SKM-1 (cell line): ENCODE results near the gene TMEM19.

Experiments used
- DNase-seq: peaks from one replicate; lab custom pipeline; 2025; ENCODE audit not compliant: unreplicated experiment; lab: John Stamatoyannopoulos, UW

Gene TMEM19

DNA sequence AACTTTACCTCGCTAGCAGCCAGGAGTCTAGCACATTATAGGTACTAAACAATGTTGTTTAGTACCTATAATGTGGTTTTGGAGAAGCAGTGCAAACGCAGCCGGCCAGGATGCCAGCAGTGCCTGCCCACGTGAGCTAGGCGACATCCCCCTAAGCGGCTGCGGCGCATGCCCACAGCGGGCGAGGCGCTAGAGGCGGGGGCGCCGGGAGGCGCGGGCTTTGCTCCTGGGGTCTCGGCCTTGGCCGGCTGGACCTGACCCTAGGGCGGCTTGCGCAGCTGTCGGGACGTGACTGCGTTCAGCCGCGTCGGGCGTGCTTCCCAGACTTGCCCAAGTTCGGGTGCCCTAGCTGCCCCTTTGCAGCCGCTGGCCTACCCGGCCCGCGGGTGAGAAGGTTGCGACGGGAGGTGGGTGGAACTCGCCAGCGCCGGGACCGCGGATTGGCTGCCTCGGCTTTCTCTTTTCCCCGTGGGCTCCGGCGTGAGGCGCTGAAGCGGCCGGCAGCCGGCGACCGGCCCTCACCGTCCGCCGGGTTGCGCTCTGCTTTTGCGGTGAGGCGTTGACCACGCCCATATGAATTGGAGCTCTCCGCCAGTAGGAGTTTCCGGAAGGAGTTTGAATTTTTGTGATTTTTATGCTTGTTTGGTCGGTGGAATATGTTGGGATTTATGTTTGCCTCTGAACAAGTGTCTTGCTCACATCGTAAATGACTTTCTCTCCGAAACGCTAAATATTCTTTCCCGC, at the start of gene TMEM19:
Gene TMEM19, plus strand, starts transcription at position 169 of the 744 bp plus-strand sequence. CDS start 599 bp downstream, outside the sequence.
- peak; percentile 32 for DNase-seq

DNA sequence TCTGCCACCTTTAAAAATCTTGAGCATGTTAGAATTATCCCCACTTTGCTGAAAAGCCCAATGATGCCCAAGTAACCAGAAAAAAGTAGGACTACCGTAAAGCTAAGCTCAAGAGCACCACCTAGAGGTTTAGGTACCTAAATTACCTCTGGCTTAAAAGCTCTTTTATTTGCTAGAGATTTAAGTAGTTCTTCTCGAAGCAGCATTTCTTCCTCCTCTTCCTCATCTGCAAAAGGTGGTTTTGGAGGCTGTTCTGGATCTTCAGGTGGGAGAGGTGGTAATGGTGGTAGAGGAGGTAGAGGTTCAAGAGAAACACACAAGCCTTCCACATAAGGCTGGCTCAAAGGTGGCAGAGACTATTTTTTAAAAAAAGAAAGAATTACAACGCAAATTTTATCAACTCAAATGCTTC, 49.2 kb upstream of the TMEM19 start:
- DNase-seq: peak; percentile 12

GRCh38 chr12:71638499-71638898, 47.4 kb upstream of the TMEM19 start:
- DNase-seq: no peak

- DNase-seq: no peak
Observed at GRCh38 chr12:71639341-71639760, 46.5 kb upstream of the TMEM19 start.

GRCh38 chr12:71640316-71640715, 45.6 kb upstream of the TMEM19 start:
- no peak for DNase-seq

DNA sequence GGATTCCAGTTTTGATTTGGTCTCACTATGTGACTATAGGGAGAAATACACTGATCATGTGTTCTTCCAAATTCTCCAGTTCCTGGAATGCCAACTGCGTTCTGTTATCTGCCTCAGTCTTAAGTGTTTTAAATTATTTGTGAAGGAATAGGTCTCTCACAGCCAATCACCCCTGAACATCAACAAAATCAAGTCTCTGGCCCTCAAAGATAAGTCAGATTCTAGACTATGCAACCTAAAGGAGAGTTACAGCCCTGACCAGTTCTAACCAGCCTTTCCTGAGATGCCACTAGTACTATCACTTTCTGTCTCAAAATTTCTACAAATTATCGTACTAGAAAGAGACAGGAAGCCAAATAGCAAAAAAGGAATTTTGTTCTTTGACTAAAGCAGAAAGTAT, 44.5 kb upstream of the TMEM19 start:
- DNase-seq: no peak

GRCh38 chr12:71642264-71642663, 43.6 kb upstream of the TMEM19 start:
- no peak for DNase-seq

DNA sequence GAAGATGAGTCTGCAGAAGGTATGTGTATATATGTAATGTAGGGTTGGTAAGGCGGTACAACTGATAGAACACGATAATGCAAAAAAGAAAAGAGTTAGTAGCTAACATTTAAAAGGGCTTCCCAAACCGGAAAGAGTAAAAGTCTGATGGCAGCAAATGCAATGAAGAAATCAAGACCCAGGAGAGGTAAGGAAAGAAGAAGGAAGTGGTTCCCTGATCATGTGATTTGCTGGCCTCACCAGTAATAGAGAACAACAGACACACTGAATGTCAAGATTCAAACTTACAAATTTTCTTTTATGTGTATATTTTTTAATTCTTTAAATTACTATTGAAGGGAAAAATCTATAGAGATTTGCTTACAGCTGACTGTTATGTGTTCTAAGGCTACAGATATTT, 40.6 kb upstream of the TMEM19 start:
- DNase-seq: peak; percentile 2

GRCh38 chr12:71646512-71646911, 39.4 kb upstream of the TMEM19 start:
- DNase-seq: no peak

GRCh38 chr12:71648537-71648936, 37.3 kb upstream of the TMEM19 start:
- DNase-seq: no peak

DNA sequence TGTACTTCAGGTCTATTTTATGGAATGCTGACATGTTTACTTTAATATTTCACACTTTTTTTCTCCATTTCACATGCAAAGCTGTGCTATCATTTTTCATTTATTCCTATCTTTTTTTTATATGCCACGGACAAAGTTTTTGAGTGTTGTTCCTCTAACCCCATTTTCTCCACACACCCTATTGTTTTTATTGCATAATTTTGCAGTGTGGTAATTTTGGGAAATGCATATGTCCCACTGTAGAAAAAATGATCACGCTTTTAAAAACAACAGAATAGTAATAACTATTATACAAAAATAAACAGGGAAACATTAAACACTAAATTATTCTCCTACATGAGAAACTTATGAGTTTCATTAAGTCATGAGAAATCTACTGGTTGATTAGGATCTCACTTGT, 36.5 kb upstream of the TMEM19 start:
- DNase-seq: no peak

DNA sequence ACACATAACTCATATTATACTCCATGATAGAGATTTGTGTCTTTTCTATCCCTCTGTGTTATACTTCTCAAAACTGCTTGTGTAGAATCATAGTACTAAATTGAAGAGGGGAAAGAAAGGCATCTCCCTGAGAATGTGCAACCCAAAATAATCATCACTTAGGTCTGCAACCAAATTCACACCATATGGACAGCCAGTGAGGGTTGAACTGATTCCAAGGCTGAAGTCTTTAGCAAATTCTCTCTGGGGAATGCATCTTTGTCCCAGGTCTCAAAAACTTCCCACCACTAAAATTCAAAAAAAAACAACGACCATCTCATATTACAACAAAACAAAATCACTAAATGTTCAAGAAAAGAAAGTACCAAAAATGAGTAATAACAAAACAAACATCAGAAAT, 33.2 kb upstream of the TMEM19 start:
- no peak for DNase-seq

DNA sequence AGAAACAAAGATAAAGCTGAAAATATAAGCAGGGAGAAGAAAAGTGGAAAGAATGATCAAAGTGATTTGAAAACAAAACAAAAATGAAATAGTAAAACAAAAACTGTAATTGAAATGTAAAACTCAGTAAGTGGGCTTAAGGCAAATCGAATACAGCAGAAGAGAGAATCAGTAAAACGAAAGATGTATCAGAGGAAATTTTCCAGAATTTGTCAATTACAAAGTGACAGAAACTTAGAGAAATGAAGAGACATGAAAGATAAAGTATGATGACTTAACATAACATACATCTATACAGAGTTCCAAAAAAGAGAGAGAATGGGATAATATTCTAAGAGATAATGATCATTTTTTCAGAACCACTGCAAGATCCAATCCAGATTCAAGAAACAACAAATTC, 32.7 kb upstream of the TMEM19 start:
- DNase-seq: no peak

DNA sequence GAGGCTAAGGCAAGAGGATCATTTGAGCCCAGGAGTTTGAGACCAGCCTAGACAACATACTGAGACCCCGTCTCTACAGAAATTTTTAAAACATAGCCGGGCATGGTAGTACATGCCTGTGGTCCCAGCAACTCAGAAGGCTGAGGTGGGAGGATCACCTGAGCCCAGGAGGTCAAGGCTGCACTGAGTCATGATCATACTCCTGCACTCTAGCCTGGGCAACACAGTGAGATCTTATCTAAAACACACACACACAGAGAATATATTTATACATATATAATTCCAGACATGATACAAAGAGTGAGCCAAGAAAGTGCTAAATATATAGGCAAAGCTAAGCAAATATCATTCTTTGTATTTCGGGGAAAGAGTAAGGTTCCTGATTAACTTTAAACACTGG, 31.7 kb upstream of the TMEM19 start:
- DNase-seq: no peak

DNA sequence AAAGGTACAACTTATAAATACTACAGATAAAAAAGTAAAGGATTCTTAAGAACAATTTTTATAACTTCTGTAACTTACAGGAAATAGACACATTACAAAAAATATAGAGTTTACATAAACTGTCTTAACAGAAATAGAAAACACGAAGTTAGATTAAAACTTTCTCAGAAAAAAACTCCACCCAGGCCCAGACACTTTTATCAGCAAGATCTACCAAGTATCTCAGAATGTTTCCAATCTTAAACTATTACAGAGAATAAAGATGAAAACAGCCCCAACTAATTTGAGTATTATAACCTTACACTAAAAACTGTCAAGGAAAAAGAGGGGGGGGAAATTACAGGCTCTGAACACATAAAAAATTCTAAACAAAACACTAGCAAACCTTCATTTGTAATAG, 30.4 kb upstream of the TMEM19 start:
- no peak for DNase-seq

- DNase-seq: no peak
Observed at GRCh38 chr12:71655907-71656306, 30.0 kb upstream of the TMEM19 start.

GRCh38 chr12:71656740-71657139, 29.1 kb upstream of the TMEM19 start:
- no peak for DNase-seq

- no peak for DNase-seq
Observed at GRCh38 chr12:71661977-71662530, 23.8 kb upstream of the TMEM19 start.

DNA sequence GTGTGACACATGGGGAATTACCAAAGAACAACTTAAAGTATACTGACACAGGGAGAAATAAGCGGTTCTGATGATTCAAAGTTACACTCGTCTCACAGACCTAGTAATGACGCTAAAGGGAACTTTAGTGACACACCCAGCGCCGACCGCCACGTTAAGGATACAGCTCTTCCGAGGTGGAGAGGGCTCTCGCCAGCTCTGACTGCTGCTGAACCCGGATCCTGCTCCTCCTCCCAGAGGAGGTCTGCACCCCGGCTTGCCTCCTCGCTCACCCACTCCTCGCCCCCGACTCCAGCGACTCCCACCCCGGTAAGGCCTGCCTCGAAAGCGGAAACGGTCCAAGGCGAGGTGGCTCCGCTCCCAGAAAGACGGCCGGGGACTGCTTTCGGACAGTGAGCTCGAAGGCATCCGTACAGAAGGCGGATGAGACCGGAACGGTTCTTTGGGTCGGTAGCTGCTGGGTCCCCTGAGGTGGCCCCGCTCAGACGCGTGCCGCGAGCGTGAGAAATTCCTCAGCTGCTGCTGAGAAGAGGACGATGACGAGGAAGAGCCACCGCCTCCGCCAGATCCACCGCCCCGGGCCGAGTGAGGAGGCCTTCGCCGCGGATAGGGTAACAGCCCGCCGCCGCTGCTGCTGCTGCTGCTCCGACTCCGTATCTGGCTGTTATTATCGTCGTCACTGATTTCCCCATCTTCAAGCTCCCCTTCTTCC, 22.9 kb upstream of the TMEM19 start:
- no peak for DNase-seq

DNA sequence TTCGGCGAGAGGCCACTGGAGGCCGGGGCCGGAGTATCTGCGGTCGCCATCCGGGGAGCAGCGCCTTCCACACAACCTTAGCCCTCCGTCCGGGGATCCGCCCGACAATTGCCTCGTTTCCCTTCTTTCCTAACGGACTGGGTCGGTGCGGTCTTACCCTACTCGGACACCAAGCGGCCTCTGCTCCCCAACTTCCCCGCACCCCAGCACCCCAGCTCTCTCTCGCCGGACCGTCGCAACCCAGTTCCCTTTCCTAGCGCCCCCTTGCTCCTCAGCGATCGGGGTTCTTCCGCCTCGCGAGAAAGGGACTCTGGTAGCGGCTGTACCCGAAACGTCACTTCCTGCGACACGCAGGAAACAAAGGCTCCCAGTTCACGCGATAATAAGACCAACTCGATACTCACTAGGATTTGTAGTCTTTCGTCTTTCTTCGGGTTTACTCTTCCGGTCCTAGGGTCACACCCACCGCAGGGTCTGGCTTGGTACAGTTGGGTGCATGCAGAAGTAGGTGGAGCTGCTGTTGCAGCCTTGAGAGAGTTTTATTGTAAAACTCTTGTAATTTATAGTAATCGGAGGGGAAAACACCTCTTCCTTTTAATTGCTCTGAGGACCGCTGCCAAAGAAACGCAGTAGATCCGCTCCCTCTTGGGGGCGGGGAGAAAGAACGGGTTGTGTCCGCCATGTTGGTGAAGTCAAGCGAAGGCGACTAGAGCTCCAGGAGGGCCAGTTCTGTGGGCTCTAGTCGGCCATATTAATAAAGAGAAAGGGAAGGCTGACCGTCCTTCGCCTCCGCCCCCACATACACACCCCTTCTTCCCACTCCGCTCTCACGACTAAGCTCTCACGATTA, 22.1 kb upstream of the TMEM19 start, which contains the start of the genes THAP2 and ZFC3H1:
Gene THAP2, plus strand, starts transcription at position 741 of the 850 bp plus-strand sequence. CDS start 209 bp downstream, outside the sequence.
Gene ZFC3H1, minus strand, starts transcription at position 288 of the 850 bp plus-strand sequence. Its CDS starts 238 bp downstream, at position 50.
- peak; percentile 95 for DNase-seq
